ENCODE results near the gene DPP10.

Gene DPP10

DNA sequence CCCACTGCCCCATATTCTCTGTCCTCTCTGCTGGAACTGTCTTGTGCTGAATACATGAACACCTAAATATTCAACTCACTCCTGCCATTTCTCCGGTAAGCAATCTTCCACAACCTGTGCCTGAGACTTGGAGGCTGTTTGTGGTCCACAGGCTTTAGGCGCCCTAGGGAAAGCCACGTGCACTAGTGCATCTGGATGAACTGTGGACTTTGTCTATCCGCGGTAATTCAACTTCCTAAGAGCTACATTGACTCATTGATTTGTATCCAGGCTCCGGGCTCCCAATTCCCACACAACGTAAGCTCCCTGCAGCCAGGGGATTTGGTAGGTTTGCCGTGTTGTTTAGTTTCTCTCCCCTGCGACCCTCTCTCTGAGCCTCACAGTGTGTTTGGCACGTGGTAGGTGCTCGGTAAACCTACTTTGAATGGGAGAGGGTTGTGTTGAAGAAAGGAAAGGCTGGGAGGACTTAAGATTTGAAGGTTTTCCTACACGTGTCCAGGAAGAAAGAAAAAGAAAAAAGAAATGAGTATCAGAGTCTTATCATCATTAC, 718.2 kb downstream of the DPP10 start:
- H3K27me3 Mint-ChIP-seq, result peaks cover 34% of the 10 kb centered on the region
- ATAC-seq, result no peak
- no peak overlapping the region for H3K27ac Mint-ChIP-seq
- H3K4me3 Mint-ChIP-seq, result no peak overlapping the region
- H3K36me3 Mint-ChIP-seq (ENCODE audit: low read depth), result no peaks in the 10 kb centered on the region
- H3K4me1 Mint-ChIP-seq, result peaks cover 5% of the 10 kb centered on the region
- no peak for DNase-seq
- H3K9me3 Mint-ChIP-seq, result no peaks in the 10 kb centered on the region

GRCh38 chr2:115161081-115161770, 718.8 kb downstream of the DPP10 start:
- no peaks in the 10 kb centered on the region for H3K36me3 Mint-ChIP-seq (ENCODE audit: low read depth)
- no peak for ATAC-seq
- no peak overlapping the region for H3K4me3 Mint-ChIP-seq
- peaks cover 34% of the 10 kb centered on the region for H3K27me3 Mint-ChIP-seq
- DNase-seq, result peak; percentile 3
- H3K27ac Mint-ChIP-seq, result no peak overlapping the region
- peaks cover 5% of the 10 kb centered on the region for H3K4me1 Mint-ChIP-seq
- H3K9me3 Mint-ChIP-seq, result no peaks in the 10 kb centered on the region

- Mint-ChIP-seq H3K27ac (no peak overlapping the region), H3K36me3 (ENCODE audit: low read depth) (no peaks in the 10 kb centered on the region), H3K27me3 (peaks cover 34% of the 10 kb centered on the region), H3K9me3 (no peaks in the 10 kb centered on the region), H3K4me1 (peaks cover 5% of the 10 kb centered on the region), H3K4me3 (no peak overlapping the region)
- DNase-seq (no peak), ATAC-seq (peak; percentile 20)
These were observed 719.5 kb downstream of the DPP10 start for GRCh38 chr2:115161771-115162493.

GRCh38 chr2:115162494-115163293, 720.3 kb downstream of the DPP10 start:
- Mint-ChIP-seq H3K4me1 (peaks cover 5% of the 10 kb centered on the region), H3K4me3 (no peak overlapping the region), H3K36me3 (ENCODE audit: low read depth) (no peaks in the 10 kb centered on the region), H3K9me3 (no peaks in the 10 kb centered on the region), H3K27me3 (peaks cover 34% of the 10 kb centered on the region), H3K27ac (no peak overlapping the region)
- DNase-seq, result no peak
- no peak for ATAC-seq

DNA sequence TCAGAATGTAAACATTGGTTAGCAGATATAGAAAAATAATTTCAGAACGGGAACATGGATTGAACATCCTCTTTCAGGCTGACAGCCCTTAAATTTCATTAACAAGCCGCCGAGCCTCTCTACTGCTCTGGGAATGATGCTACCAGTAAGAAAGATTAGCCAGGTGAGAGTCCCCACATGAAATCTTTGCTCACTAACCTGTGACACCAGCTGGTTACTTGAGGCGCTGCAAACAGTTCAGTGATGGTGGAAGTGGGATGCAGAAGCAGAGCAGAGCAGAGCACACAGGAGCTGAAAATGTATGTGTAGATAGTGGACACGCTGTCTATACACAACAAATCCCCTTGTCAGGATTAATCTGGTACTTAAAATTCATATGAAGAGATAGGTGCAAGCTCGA, 721.1 kb downstream of the DPP10 start:
- no peak for ATAC-seq
- H3K36me3 Mint-ChIP-seq (ENCODE audit: low read depth), result no peaks in the 10 kb centered on the region
- no peak overlapping the region for H3K27ac Mint-ChIP-seq
- H3K9me3 Mint-ChIP-seq, result peaks cover 5% of the 10 kb centered on the region
- no peak for DNase-seq
- peaks cover 34% of the 10 kb centered on the region for H3K27me3 Mint-ChIP-seq
- peaks cover 5% of the 10 kb centered on the region for H3K4me1 Mint-ChIP-seq
- no peak overlapping the region for H3K4me3 Mint-ChIP-seq

DNA sequence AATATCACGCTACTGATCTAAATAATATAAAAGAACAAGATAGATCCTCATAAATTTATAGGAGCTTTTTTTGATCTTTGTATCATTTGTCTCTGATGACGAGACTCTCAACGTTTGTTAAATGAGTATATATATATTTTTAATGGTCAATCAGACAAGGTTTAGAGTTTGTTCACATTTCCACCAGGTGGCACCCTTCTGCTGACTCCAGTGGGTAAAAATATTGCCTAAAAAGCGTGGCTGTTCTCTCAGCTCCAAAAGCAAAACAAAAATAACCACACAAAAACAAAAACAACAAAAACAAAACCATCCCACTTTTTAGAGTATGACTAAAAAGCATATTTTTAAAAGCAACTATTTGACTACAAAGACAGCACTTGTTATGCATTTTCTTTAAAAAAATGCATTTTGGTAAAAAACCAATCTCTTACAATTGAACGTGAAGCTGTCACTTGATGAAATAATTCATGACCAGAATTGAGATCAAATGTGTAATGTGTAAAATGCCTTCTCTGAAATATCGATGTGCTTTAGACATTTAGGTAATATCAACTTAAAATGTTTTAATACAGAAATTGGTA, 723.2 kb downstream of the DPP10 start:
- Mint-ChIP-seq H3K9me3 (peaks cover 5% of the 10 kb centered on the region), H3K27ac (no peak overlapping the region), H3K4me3 (no peak overlapping the region), H3K4me1 (peaks cover 4% of the 10 kb centered on the region), H3K36me3 (ENCODE audit: low read depth) (no peaks in the 10 kb centered on the region), H3K27me3 (peaks cover 22% of the 10 kb centered on the region)
- DNase-seq (no peak), ATAC-seq (no peak)

DNA sequence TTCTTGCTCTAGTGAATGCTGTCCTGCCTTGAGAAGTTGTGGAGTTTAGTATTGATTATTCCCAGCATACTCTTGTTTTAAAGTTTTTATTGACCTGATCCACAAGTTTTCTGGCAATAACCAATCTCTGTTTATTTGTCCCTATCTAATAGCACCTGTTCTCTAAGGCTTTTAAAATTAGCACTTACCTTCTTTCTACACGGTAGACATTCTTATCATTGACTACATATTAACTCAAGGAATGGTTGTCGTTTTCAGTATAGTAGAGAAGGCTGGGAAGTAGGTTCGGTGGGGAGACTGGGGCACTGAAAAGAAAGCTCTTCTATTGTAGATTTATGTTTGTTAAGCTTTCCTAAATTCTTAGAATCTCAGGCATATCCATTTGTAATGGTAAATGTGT, 726.0 kb downstream of the DPP10 start:
- Mint-ChIP-seq H3K4me1 (no peaks in the 10 kb centered on the region), H3K27me3 (peaks cover 6% of the 10 kb centered on the region), H3K27ac (no peak overlapping the region), H3K9me3 (peaks cover 5% of the 10 kb centered on the region), H3K36me3 (ENCODE audit: low read depth) (no peaks in the 10 kb centered on the region), H3K4me3 (no peak overlapping the region)
- DNase-seq, result no peak
- no peak for ATAC-seq

- DNase-seq, result no peak
- Mint-ChIP-seq H3K9me3 (peaks cover 5% of the 10 kb centered on the region), H3K36me3 (ENCODE audit: low read depth) (no peaks in the 10 kb centered on the region), H3K27me3 (no peaks in the 10 kb centered on the region), H3K27ac (no peak overlapping the region), H3K4me3 (no peak overlapping the region), H3K4me1 (no peaks in the 10 kb centered on the region)
- ATAC-seq, result no peak
These were observed 727.4 kb downstream of the DPP10 start for GRCh38 chr2:115169814-115170213.

DNA sequence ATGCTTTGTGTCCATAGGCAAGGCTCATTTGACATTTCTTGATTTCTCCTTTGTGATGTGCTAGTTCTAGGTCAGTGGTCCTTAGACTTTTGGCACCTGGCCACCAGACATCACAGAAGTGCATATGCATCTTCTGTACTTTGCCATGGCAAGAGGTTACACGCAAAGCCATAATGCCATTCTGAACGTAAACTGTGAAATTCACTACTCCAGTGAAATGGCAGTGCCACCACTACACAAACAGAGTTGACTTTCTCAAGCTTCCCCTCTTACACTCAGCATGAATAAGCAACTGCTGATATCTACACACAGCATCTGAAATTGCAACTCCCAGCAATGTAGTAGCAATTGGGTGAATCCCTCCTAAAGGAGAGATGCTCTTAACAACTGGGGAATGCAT, 729.3 kb downstream of the DPP10 start:
- H3K4me1 Mint-ChIP-seq, result no peaks in the 10 kb centered on the region
- no peaks in the 10 kb centered on the region for H3K36me3 Mint-ChIP-seq (ENCODE audit: low read depth)
- H3K27me3 Mint-ChIP-seq, result no peaks in the 10 kb centered on the region
- no peak overlapping the region for H3K4me3 Mint-ChIP-seq
- DNase-seq (no peak), ATAC-seq (no peak)
- no peak overlapping the region for H3K27ac Mint-ChIP-seq
- peaks cover 5% of the 10 kb centered on the region for H3K9me3 Mint-ChIP-seq

GRCh38 chr2:115174651-115175050, 732.2 kb downstream of the DPP10 start:
- H3K36me3 Mint-ChIP-seq (ENCODE audit: low read depth), result no peaks in the 10 kb centered on the region
- DNase-seq, result no peak
- H3K27me3 Mint-ChIP-seq, result no peaks in the 10 kb centered on the region
- no peaks in the 10 kb centered on the region for H3K9me3 Mint-ChIP-seq
- no peak for ATAC-seq
- no peak overlapping the region for H3K27ac Mint-ChIP-seq
- H3K4me3 Mint-ChIP-seq, result no peak overlapping the region
- no peaks in the 10 kb centered on the region for H3K4me1 Mint-ChIP-seq

GRCh38 chr2:115183144-115183543, 740.7 kb downstream of the DPP10 start:
- ATAC-seq (no peak), DNase-seq (no peak)
- Mint-ChIP-seq H3K36me3 (ENCODE audit: low read depth) (no peaks in the 10 kb centered on the region), H3K27me3 (no peaks in the 10 kb centered on the region), H3K4me3 (no peak overlapping the region), H3K4me1 (no peaks in the 10 kb centered on the region), H3K27ac (no peak overlapping the region), H3K9me3 (peaks cover 10% of the 10 kb centered on the region)

DNA sequence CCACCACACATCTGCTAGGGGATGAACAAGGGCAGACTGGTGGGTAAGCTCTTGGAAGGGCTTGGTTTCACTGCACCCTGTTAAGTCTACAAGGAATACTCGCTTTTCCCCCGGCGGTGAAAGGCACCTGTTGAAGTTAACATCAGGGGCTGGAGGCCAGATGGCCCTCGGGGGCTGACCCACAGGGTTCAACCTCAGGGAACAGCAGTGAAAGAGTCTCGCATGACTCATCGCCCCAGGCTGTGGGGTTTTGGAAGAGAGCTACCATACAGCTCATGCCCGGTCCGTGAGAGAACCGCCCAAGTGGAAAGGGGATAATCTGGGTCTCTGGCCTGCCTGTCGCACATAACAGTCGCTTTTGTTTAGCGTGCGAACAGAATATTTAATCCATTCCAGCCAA, 748.0 kb downstream of the DPP10 start:
- Mint-ChIP-seq H3K27me3 (no peaks in the 10 kb centered on the region), H3K9me3 (peaks cover 17% of the 10 kb centered on the region), H3K4me3 (no peak overlapping the region), H3K4me1 (no peaks in the 10 kb centered on the region), H3K27ac (no peak overlapping the region), H3K36me3 (ENCODE audit: low read depth) (no peaks in the 10 kb centered on the region)
- DNase-seq (no peak), ATAC-seq (no peak)

DNA sequence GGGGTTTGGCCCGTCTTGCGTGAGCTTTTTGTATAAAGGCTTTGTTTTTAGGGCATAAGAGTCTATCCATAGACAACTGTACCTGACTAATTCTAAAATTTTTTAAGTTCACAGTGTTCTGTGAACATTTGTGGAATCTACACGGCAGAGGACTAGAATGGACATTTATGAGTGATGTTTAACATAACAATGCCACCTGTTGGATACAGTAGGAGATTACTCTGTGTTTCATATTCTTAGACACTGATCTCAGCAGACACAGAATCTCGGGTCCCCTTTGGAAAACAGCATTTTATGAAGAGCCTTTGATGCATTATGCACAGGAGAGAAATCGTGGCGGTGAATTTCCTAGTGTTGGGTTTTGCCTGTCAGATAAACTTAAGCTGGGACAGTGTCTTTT, 752.2 kb downstream of the DPP10 start:
- H3K27ac Mint-ChIP-seq, result no peak overlapping the region
- no peaks in the 10 kb centered on the region for H3K36me3 Mint-ChIP-seq (ENCODE audit: low read depth)
- H3K4me3 Mint-ChIP-seq, result no peak overlapping the region
- H3K9me3 Mint-ChIP-seq, result peaks cover 7% of the 10 kb centered on the region
- ATAC-seq (no peak), DNase-seq (no peak)
- no peaks in the 10 kb centered on the region for H3K27me3 Mint-ChIP-seq
- no peaks in the 10 kb centered on the region for H3K4me1 Mint-ChIP-seq

- Mint-ChIP-seq H3K27me3 (no peaks in the 10 kb centered on the region), H3K4me3 (no peak overlapping the region), H3K27ac (no peak overlapping the region), H3K9me3 (peaks cover 3% of the 10 kb centered on the region), H3K36me3 (ENCODE audit: low read depth) (no peaks in the 10 kb centered on the region), H3K4me1 (no peaks in the 10 kb centered on the region)
- no peak for DNase-seq
- ATAC-seq, result no peak
These were observed 754.1 kb downstream of the DPP10 start for GRCh38 chr2:115196587-115196986.
